OCI-LY7 (cell line): ENCODE results near the gene SBF2.

Source experiments
- CTCF ChIP-seq: fragments of 200-600 bp; sonication (generic); conservative IDR thresholded peaks from 2 replicates; pipeline ENCODE4 v1.5.1; 2014; ENCODE audit warnings: mild to moderate bottlenecking, antibody characterized with exemption, low read length, moderate library complexity, mixed read lengths
- EZH2phosphoT487 ChIP-seq: fragments of 200-600 bp; sonication (generic); IDR thresholded peaks from 2 replicates; pipeline ENCODE4 v1.6.1; 2018; ENCODE audit warnings: low read depth, borderline replicate concordance, mild to moderate bottlenecking, mixed run types, antibody characterized with exemption, low read length, moderate library complexity, mixed read lengths

- no peak for TF ChIP-seq CTCF
- no peak for TF ChIP-seq EZH2phosphoT487
These were observed 394.3 kb downstream of the SBF2 start for GRCh38 chr11:9899676-9900075.
